Vagina (tissue), 2 donors: ENCODE data around the gene ZNF625.

ENCODE experiments used
- POLR2A ChIP-seq, 2 donors: fragments of 450-650 bp; IDR thresholded peaks; one replicate each; pipeline ENCODE4 v1.6.1; 2017; ENCODE audit warnings: antibody characterized with exemption in 2 of 2, mild to moderate bottlenecking in 2 of 2, moderate library complexity in 2 of 2
- POLR2AphosphoS5 ChIP-seq, 2 donors: sonication (generic); formaldehyde crosslinking; IDR thresholded peaks; one replicate each; pipeline ENCODE4 v1.9.0; 2017; ENCODE audit warnings: antibody characterized with exemption in 2 of 2, mild to moderate bottlenecking in 2 of 2, low read depth in 1 of 2; ENCODE audit not compliant: insufficient read depth in 1 of 2
- TF ChIP-seq, protein P1 (sequence below), 3 experiments: fragments of 450-650 bp in 2 of 3; fragments of 200-600 bp in 1 of 3; sonication (generic) in 1 of 3; IDR thresholded peaks; one replicate each; pipeline ENCODE4 v1.5.1; 2017 to 2019; ENCODE audit warnings: antibody characterized with exemption in 3 of 3, mild to moderate bottlenecking in 2 of 3, moderate library complexity in 2 of 3

DNA sequence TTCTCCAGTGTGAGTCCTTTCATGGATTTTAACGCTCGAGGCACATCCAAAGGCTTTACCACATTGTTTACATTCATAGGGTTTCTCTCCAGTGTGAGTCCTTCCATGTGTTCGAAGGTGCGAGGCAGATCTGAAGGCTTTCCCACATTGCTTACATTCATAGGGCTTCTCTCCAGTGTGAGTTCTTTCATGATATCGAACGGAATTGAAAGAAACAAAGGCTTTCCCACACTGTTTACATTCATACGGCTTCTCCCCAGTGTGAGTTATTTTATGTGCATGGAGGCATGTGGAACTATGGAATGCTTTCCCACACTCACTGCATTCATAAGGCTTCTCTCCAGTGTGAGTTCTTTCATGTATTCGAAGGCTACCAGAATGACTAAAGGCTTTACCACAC, 11.2 kb downstream of the ZNF625 start:
- TF ChIP-seq, protein P1, sequence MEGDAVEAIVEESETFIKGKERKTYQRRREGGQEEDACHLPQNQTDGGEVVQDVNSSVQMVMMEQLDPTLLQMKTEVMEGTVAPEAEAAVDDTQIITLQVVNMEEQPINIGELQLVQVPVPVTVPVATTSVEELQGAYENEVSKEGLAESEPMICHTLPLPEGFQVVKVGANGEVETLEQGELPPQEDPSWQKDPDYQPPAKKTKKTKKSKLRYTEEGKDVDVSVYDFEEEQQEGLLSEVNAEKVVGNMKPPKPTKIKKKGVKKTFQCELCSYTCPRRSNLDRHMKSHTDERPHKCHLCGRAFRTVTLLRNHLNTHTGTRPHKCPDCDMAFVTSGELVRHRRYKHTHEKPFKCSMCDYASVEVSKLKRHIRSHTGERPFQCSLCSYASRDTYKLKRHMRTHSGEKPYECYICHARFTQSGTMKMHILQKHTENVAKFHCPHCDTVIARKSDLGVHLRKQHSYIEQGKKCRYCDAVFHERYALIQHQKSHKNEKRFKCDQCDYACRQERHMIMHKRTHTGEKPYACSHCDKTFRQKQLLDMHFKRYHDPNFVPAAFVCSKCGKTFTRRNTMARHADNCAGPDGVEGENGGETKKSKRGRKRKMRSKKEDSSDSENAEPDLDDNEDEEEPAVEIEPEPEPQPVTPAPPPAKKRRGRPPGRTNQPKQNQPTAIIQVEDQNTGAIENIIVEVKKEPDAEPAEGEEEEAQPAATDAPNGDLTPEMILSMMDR (IDR thresholded peaks at IDR 0.05): no peak
- TF ChIP-seq POLR2A (IDR thresholded peaks at IDR 0.05): no peak
- TF ChIP-seq POLR2AphosphoS5 (IDR thresholded peaks at IDR 0.05; ENCODE audit: insufficient read depth in 1 of 2, low read depth in 1 of 2): no peak
